ENCODE measurements around the gene STAU1. TPM values are rescaled to one million over a fixed set of nuclear protein-coding genes. Genes with fewer than 3 reads are reported as not detected.
A peak's percentile ranks its signal among the peaks of the same experiment; 100 is the strongest.
"Not testable (repeated sequence)": the region's sequence is repeated elsewhere in the genome, so short reads cannot be mapped to it uniquely, and the experiment has no call there.

STAU1 gene
- total RNA-seq, 4 donors from 2014 or later: 67.1 to 99.8 (median 75.0) TPM

- ATAC-seq (ENCODE audit: low FRiP score): no peak
- no peak for TF ChIP-seq CTCF (IDR thresholded peaks at IDR 0.05)
- no peak for DNase-seq (ENCODE audit: low spot score)
Measured at GRCh38 chr20:49207076-49207475, 18.9 kb upstream of the STAU1 start.

- TF ChIP-seq CTCF (IDR thresholded peaks at IDR 0.05): no peak
- DNase-seq (ENCODE audit: low spot score) (no peak), ATAC-seq (ENCODE audit: low FRiP score) (no peak)
Measured at GRCh38 chr20:49203746-49204145, 15.6 kb upstream of the STAU1 start.

- ATAC-seq (ENCODE audit: low FRiP score) (no peak), DNase-seq (ENCODE audit: low spot score) (no peak)
- no peak for TF ChIP-seq CTCF (IDR thresholded peaks at IDR 0.05)
Measured at GRCh38 chr20:49203011-49203410, 14.9 kb upstream of the STAU1 start.

GRCh38 chr20:49199729-49200293, 11.7 kb upstream of the STAU1 start:
- TF ChIP-seq CTCF (IDR thresholded peaks at IDR 0.05): no peak
- DNase-seq (ENCODE audit: low spot score) (no peak), ATAC-seq (ENCODE audit: low FRiP score) (no peak)

GRCh38 chr20:49192944-49193518, 4.9 kb upstream of the STAU1 start:
- not testable (repeated sequence) for ATAC-seq (ENCODE audit: low FRiP score); DNase-seq (ENCODE audit: low spot score)

- DNase-seq (ENCODE audit: low spot score): no peak
- no peak for ATAC-seq (ENCODE audit: low FRiP score)
- TF ChIP-seq CTCF (IDR thresholded peaks at IDR 0.05): no peak
Measured at GRCh38 chr20:49187330-49187850, 744 bp downstream of the STAU1 start.

GRCh38 chr20:49186535-49187329, 1.4 kb downstream of the STAU1 start:
- peak; percentile 52 for DNase-seq (ENCODE audit: low spot score)
- TF ChIP-seq CTCF (IDR thresholded peaks at IDR 0.05): no peak
- ATAC-seq (ENCODE audit: low FRiP score): peak; percentile 62
